Activated T-cell treated with anti-CD3 and anti-CD28 coated beads, Interleukin-2, amount 50 U/mL, for 48 hours (primary cell): ENCODE results near the gene VPS39.

Experiments
- DNase-seq, 2 experiments: peaks; one replicate each; pipeline ENCODE4 v3.0.0-alpha.2; 2020

The VPS39 gene

DNA sequence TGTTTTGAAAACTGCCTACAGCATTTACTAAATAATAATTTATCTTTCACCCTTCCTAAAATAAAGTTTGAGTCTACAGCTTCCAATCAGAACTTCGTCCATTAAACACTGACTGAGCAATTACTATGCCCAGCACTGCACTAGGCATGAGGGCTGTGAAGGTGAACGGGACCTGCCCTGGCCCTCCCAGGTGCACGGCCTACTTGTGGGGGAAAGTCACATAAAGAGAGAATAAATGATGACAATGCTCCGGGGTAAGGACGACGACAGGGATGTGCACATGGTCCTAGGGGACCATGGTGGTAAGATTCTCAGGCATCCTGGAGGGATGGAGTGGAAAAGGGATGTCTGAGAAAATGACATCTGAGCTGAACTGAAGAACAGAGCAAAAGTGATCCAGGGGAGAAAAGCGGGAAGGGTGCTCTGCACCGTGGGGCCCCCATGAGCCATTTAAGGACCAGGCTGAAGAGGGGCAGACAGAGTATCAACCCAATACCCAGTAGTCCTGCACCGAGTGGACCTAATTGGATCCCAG lies 63.2 kb downstream of the VPS39 start:
- no peak for DNase-seq

DNA sequence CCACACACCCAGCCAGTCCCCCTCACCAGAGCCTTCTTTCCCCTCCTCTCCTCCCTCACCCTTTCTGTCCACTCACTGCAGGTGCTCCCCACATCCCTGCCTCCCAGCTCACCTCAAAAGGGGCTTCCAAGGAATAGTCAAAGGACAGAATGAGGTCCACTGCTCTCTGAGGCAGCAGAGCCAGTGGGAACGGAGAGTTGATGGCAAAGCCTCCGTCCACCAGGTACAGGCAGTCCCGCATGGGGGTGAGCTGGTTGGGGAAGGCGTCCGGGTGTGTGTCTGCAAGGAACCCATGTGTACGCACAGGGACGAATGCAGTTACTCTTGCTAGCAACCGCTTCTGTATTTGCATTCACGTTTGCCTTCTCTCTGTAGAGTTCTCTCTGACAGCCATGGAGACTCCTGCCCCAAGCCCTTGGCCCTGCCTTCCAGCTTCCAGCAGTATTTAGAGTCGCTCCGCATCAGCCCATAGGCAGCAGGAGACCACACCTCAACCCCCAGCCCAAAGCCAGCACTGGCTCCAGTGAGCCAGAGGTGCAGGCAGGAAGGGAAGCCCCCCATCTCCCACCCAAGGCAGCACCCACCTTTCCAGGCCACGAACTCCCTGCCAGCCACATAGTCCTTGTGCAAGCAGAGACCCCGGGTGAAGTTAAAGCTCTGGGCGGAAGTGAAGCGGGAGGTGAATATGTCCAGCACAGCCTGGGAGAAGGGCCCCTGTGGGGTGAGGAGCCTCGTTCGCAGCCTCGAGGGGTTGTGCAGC lies 64.1 kb downstream of the VPS39 start:
- no peak for DNase-seq

DNA sequence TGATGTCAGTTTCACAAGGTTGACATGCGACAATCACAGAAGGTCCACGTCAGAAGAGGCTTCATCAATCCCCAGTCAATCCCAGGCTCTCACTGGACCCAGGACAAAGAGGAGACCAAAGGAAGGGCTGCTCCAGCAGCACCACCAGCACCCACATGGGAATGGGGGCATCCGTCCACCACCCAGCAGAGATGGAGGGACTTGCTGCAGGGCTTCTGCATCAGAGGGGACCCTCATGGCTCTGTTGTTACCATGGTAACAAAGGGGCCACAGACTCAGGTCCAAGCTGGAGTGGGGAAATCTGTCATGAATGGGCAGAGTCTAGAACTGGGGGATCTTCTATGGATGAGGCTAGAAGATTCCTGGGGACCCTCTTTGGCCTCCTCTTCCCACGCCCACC lies 64.7 kb downstream of the VPS39 start:
- no peak for DNase-seq

DNA sequence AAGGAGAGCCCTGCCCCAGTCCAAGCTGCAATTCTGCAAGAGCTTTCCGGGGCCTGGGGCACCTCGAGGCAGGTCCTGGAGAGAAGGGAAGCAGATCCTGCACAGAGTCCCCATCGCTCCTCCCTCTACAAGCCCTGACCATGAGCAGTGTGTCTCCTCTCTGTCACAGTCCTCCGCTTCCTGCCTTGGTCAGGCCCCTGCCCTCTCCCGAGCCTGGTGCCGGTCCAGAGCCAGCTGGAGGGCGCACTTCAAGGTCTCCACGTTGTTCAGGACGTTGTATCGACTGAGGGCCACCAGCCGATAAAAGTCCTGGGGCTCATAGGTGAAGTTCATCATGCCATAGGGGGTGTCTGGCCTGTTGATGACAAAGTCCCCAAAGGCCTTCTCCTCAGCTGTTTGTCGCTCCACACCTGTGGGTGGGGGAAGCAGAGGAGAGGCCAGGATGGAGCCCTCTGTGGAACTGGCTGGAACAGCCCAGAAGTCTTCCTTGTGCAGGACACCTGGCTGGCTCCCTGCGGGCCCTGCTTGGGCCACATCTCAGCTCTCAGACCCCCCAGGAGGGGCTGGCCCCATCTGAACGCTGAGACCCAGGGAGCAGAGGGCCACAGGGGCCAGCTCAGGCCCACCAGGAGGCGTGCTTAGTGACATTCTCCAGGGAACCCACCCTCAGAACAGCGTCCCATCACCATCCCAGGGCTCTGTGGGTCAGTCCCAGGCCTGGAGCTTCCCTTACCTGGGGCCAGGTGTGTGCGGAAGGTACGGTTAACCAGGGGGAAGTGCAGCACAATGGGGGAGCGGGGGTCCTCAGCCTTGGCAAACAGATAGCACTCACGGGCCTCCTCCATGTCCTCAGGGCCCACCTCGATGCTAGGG lies 66.1 kb downstream of the VPS39 start:
- DNase-seq, result no peak

DNA sequence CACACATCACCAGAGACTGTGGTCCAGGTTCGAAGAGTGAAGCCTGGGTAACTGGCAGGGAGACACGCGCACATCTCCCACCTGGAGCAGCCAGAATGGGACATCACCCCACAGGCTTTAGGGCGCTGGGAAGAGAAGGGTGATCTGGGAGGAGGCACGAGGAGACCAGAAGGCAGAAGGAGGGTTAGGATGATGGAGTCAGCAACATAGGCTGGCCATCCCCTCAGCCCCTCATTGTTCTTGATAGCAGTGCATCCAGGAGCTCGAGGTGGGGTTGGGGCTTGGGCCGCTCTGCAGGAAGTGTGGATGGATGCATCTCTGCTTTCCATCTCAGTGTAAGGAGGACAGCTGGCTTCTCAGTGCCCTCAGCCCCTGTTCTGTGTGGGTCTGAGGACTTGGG lies 66.9 kb downstream of the VPS39 start:
- no peak for DNase-seq

GRCh38 chr15:42140383-42141070 lies 67.6 kb downstream of the VPS39 start:
- no peak for DNase-seq

GRCh38 chr15:42139596-42139995 lies 68.5 kb downstream of the VPS39 start:
- peak in 1 of 2 experiments; percentile 11 for DNase-seq

- peak in 1 of 2 experiments; percentile 12 for DNase-seq
Observed at GRCh38 chr15:42138968-42139386, 69.1 kb downstream of the VPS39 start.

DNA sequence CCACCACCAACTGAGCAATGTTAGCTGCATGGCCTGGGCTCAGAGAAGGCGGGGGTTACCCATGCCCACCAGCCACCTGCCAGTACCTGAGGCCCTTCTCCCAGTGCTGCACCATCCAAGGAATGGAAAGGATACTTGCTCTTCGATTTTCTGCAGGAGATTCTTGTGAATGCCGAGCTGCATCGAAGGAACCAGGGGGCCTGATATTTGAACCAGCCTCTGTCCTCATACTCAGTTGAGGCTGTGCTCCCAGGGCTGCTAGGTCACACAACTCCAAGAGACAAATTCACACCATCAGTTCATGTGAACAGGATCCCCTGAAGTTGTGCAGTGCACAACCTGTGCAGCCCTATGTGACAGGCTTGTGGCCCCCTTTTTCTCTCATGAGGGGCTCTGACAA lies 69.7 kb downstream of the VPS39 start:
- DNase-seq, result peak in 1 of 2 experiments; percentile 10

DNA sequence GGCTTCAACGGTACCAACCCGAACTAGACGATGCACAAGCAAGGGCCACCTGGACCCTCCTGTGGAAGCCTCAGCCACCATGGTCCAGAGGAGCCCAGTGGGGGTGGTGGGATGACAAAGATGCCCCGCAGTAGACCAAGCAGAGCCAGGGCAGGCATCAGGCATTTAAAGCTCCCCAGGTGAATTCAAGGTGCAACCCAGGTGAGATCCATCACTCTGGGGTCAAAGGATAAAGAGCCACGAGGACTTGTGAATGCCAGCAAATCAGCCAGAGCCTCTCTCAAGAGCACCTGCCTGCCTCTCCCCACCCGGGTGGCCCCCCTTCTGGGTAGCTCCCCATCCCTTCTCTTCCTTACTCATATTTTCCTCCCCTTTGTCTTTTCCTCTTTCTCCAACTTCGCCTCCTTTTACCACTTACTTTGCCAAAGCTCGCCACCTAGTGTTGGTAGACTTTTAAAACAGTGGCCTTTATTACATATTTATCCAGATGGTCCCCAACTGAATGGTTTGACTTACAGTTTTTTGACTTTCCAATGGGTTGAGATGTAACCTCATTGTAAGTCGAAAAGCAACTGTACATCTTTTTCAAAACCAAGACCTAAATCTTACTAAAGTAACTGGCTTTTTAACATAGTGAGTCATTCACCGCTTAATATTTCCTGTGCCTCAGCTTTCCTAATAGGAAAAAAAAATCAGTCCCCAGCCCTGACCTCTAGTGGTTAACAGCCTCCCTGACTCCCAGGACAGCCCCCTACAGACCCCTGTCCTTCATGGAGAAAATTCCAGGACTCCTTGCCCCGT lies 70.4 kb downstream of the VPS39 start:
- peak in 1 of 2 experiments; percentile 27 for DNase-seq

DNA sequence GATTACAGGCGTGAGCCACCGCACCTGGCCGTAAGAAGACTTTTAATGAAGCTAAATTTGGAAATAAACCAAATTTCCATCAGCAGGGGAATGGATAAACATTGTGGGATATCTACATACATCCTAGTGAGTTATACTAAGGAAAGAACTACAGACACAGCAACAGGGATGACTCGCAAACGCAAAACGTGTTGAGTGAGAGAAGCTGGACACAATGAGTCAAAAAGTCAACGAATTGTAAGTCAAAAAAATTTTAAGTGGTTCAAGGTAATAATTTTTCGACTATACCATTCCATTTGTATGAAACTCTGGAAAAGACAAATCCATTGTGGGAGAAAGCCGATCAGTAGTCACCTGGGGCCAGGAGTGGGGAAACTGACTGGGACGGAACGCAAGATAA lies 71.6 kb downstream of the VPS39 start:
- no peak for DNase-seq

DNA sequence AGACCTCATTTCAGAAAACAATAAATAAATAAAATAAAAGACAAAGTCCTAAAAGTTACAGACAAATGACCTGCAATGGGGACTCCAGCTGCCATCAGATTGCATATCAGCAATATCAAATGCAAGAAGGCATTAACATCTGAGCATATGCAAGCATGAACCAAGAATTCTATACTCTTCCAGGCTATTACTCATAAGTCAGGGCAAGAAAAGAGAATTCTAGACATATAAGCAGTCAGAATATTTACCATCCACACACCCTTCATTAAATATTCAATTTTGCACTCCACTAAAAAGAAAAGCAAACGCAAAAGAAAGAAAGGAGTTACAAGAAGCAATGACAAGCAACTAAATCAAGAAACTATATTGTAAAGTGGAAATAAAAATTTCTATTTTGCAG lies 72.8 kb downstream of the VPS39 start:
- DNase-seq, result no peak

- DNase-seq, result peak in 1 of 2 experiments; percentile 5
Observed at GRCh38 chr15:42134617-42135245, 73.4 kb downstream of the VPS39 start.

- DNase-seq, result peak; percentile 77 to 81
Observed at GRCh38 chr15:42133886-42134502, 74.1 kb downstream of the VPS39 start.

DNA sequence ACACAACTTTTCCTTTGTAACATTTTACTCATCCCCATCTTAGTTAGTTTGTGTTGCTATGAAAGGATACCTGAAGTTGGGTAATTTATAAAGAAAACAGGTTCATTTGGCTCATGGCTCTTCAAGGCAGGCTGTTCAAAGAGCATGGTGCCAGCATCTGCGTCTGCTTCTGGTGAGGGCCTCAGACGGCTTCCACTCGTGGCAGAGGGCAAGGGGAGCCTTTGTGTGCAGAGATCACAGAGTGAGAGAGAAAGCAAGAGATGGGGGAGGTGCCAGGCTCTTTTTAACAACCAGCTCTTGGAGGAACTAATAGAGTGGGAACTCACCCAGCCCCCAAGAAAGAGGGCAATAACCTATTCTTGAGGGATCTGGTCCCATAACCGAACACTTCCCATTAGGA lies 74.7 kb downstream of the VPS39 start:
- DNase-seq, result peak in 1 of 2 experiments; percentile 4

DNA sequence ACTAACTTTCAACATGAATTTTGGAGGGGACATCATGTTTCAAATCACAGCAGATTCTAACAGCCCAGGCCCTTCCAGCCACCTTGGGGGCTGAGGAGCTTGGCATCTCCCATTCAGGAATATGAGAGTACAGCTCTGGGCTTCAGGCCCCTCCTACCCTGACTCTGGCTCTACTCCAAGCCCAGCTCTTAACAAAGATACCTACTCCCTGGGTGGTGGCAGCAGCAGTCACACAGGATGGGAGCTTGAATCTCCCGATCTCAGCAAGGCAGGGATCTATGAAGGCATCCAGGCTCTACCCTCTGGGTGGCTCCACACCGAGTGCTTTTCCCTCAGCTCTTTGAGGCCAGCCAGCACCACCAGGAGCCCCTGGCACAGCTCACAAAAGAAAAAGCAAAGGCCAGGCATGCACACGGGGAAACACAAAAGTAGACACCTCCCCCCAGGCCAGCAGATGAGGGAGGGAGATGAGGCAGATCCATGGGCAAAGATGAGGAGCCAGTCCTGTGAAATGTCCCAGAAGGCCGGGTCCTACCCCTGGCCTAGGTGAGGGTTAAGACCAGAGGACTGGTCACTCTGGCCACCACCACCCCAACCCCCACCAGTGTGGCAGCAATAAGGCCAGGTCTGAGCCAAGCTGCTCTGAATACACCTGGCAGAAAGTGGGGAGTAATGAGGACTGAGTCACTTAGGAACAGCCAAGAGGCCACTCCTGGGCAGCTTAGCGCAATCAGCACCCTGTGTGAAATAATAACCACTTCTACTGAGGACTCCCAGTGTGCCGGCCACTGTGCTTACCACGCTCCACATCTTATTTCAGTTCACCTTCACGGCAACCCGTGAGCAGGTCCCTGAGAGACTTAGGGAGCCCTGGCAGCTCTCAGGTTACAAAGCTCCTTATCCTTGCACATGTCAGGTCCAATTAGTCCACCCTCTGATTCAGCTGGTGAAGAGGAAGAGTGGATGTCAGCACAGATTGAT lies 76.0 kb downstream of the VPS39 start:
- DNase-seq, result peak; percentile 9 to 11

- peak in 1 of 2 experiments; percentile 10 for DNase-seq
Observed at GRCh38 chr15:42131006-42131405, 77.1 kb downstream of the VPS39 start.

- DNase-seq, result peak; percentile 11
Observed at GRCh38 chr15:42130246-42130986, 77.7 kb downstream of the VPS39 start.

- no peak for DNase-seq
Observed at GRCh38 chr15:42129364-42129763, 78.7 kb downstream of the VPS39 start.
